CD4-positive, alpha-beta T cell (primary cell): ENCODE results near the gene DYSF. TPM values are rescaled to one million over a fixed set of nuclear protein-coding genes. Genes with fewer than 3 reads are reported as not detected.

Source experiments
- ATAC-seq: fragments of 200-7000 bp; cut with Tn5 transposase; one replicate; pipeline ENCODE4 v1.10.0; 2022; ENCODE audit warnings: mild to moderate bottlenecking; ENCODE audit not compliant: poor library complexity
- CTCF ChIA-PET: fragments of 350-600 bp; sonication (Branson Sonifier 250); formaldehyde crosslinking; loops from one replicate; lab custom pipeline; 2021; ENCODE audit warnings: antibody characterized with exemption, inconsistent platforms; lab: Charles Lee
- POLR2A ChIA-PET: fragments of 350-600 bp; sonication (Branson Sonifier 250); formaldehyde crosslinking; loops from one replicate; lab custom pipeline; 2021; ENCODE audit warnings: antibody characterized with exemption, inconsistent platforms; lab: Charles Lee
- DNase-seq, 14 experiments: peaks; one replicate each; pipeline ENCODE4 v3.0.0-alpha.2; 2013 to 2020; ENCODE audit warnings: mixed read lengths in 2 of 14
- H3K27ac ChIP-seq, 2 donors: one replicate each; pipeline versions ENCODE4 v1.5.1 to v1.7.0; 2013; ENCODE audit warnings: low read length in 2 of 2, low read depth in 1 of 2, mild to moderate bottlenecking in 1 of 2
- H3K27me3 ChIP-seq, 2 experiments: 1 replicate in 1 of 2; 2 replicates in 1 of 2; pipeline versions ENCODE4 v1.6.1 to v1.7.0; 2013; ENCODE audit warnings: low read length in 2 of 2, control low read depth in 1 of 2, mild to moderate bottlenecking in 1 of 2, moderate library complexity in 1 of 2; ENCODE audit not compliant: insufficient read depth in 2 of 2, control insufficient read depth in 1 of 2
- H3K36me3 ChIP-seq: one replicate; pipeline ENCODE4 v1.6.1; 2013; ENCODE audit warnings: low read length, control low read depth; ENCODE audit not compliant: insufficient read depth
- H3K4me1 ChIP-seq: one replicate; pipeline ENCODE4 v1.6.1; 2013; ENCODE audit warnings: low read length, control low read depth; ENCODE audit not compliant: insufficient read depth
- H3K4me3 ChIP-seq: one replicate; pipeline ENCODE4 v1.5.1; 2013; ENCODE audit warnings: mild to moderate bottlenecking, low read length, moderate library complexity
- H3K9me3 ChIP-seq, 2 experiments: 1 replicate in 1 of 2; 2 replicates in 1 of 2; pipeline versions ENCODE4 v1.6.1 to v1.7.0; 2013; ENCODE audit warnings: low read length in 2 of 2, mild to moderate bottlenecking in 2 of 2, control low read depth in 1 of 2, moderate library complexity in 1 of 2; ENCODE audit not compliant: control insufficient read depth in 1 of 2, insufficient read depth in 1 of 2
- H3K27ac Mint-ChIP-seq: one replicate; pipeline ENCODE4 v1.8.0; 2020; ENCODE audit warnings: mixed read lengths
- H3K27me3 Mint-ChIP-seq: one replicate; pipeline ENCODE4 v1.8.0; 2021; ENCODE audit warnings: mixed read lengths
- H3K36me3 Mint-ChIP-seq: one replicate; pipeline ENCODE4 v1.8.0; 2021; ENCODE audit warnings: low read depth, mixed read lengths
- H3K4me1 Mint-ChIP-seq: one replicate; pipeline ENCODE4 v1.8.0; 2021; ENCODE audit warnings: low read depth, mixed read lengths
- H3K4me3 Mint-ChIP-seq: one replicate; pipeline ENCODE4 v1.8.0; 2020; ENCODE audit warnings: mild to moderate bottlenecking, mixed read lengths
- H3K9me3 Mint-ChIP-seq: one replicate; pipeline ENCODE4 v1.8.0; 2020; ENCODE audit warnings: mixed read lengths
- intact Hi-C, 2 experiments: fragments of 100-400 bp; cut with DNase I in 1 of 2; cut with micrococcal nuclease in 1 of 2; formaldehyde crosslinking; loops; one replicate each; pipeline versions ENCODE4 v1.15.1 to v1.9.0; 2023 to 2025; cut with DNase I, micrococcal nuclease
- total RNA-seq, 174 experiments: library from RNA in 2 of 174; stranded (reverse) in 2 of 174; gene quantifications; one replicate each; pipeline ENCODE4 v1.2.3 and lab custom pipeline; 2021 to 2026
- TF ChIP-seq, protein P1 (sequence below): fragments of 200-600 bp; IDR thresholded peaks from one replicate; pipeline ENCODE4 v1.8.0; 2022; ENCODE audit warnings: antibody characterized with exemption, mild to moderate bottlenecking

DYSF gene
- total RNA-seq, 2 experiments from 2014 or later = 0.27 to 0.31 TPM

DNA sequence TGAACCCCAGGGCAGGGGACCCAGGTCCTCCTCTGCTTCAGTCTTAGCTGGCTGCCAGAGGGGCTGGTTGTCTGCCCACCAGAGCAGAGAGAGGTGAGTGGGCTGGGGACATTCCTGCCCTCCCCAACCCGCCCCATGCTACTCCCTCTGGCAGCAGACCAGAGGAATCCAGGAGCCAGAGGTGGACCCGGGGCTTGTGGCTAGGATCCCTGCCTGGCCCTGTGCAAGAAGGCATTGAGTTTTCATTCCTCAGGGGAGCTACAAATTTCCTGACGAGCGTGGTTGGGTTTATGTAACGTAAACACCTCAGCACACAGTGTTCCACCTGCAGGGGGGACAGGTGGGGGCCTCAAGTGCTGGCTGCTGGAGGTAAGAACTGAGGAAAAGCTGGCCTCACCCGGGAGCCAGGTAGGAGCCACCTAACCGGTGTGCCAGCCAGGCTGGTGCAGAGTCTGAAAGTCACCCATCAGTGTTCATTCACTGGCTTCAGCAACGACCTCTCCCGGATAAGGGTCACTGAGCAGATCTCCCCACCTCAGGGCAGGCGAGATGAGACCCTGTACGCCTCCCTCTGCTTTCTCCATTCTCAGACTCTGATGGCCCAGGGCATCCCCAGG is 246.8 kb downstream of the DYSF start:
- H3K27me3 Mint-ChIP-seq = no peaks in the 10 kb centered on the region
- DNase-seq (peak in 1 of 14 experiments; percentile 12), ATAC-seq (no peak)
- H3K36me3 ChIP-seq = no peaks in the 10 kb centered on the region
- no peaks in the 10 kb centered on the region for H3K4me1 ChIP-seq
- H3K36me3 Mint-ChIP-seq = no peaks in the 10 kb centered on the region
- no peak overlapping the region for H3K27ac ChIP-seq
- no peak overlapping the region for H3K4me3 Mint-ChIP-seq
- POLR2A ChIA-PET = no interaction called here
- H3K9me3 ChIP-seq = no peaks in the 10 kb centered on the region
- CTCF ChIA-PET = no interaction called here
- no peaks in the 10 kb centered on the region for H3K27me3 ChIP-seq
- TF ChIP-seq, protein P1, sequence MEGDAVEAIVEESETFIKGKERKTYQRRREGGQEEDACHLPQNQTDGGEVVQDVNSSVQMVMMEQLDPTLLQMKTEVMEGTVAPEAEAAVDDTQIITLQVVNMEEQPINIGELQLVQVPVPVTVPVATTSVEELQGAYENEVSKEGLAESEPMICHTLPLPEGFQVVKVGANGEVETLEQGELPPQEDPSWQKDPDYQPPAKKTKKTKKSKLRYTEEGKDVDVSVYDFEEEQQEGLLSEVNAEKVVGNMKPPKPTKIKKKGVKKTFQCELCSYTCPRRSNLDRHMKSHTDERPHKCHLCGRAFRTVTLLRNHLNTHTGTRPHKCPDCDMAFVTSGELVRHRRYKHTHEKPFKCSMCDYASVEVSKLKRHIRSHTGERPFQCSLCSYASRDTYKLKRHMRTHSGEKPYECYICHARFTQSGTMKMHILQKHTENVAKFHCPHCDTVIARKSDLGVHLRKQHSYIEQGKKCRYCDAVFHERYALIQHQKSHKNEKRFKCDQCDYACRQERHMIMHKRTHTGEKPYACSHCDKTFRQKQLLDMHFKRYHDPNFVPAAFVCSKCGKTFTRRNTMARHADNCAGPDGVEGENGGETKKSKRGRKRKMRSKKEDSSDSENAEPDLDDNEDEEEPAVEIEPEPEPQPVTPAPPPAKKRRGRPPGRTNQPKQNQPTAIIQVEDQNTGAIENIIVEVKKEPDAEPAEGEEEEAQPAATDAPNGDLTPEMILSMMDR = no peak
- no peak overlapping the region for H3K4me3 ChIP-seq
- H3K4me1 Mint-ChIP-seq = no peaks in the 10 kb centered on the region
- intact Hi-C loops = no loop called here
- H3K27ac Mint-ChIP-seq = no peak overlapping the region
- no peaks in the 10 kb centered on the region for H3K9me3 Mint-ChIP-seq

DNA sequence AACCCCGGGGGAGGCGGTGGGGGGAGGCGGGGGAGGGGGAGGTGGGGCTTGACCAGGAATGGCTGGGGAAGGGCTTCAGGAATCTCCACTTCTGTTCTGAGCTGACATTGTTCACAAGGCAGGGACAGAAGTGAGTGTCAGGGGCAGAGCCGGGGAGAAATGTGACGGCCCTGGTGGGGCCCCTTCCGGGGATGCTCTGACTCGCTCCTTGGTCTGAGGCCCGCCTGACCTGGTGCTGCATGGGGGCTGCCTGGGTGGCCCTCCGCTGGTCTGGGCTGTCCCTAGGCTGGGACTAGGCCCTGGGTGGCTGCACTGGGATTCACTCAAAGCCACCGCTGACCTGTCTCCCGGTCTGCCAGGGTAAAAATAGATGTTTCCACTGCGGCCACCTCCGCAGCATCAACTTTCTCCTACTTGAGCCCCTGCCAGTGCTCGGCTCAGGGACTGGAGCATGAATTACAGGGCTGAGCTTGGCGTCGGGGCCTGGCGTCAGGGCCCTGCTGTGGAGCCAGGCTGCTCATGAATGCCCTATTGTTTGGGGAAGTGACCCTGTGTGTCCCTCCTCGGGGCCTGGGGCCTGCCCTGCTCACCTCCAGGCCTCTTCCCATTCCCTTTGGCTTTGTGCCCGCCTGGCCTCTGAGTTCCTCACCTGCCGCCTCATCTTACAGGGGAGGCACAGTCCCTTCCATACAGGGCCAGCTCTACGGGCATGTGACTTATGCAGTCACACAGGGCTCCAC is 247.5 kb downstream of the DYSF start:
- Histone ChIP-seq H3K27ac (no peak overlapping the region), H3K27me3 (no peaks in the 10 kb centered on the region), H3K4me1 (no peaks in the 10 kb centered on the region), H3K36me3 (no peaks in the 10 kb centered on the region), H3K4me3 (no peak overlapping the region), H3K9me3 (no peaks in the 10 kb centered on the region)
- no peaks in the 10 kb centered on the region for H3K4me1 Mint-ChIP-seq
- ChIA-PET CTCF (no interaction called here), POLR2A (no interaction called here)
- H3K9me3 Mint-ChIP-seq = no peaks in the 10 kb centered on the region
- DNase-seq (peak in 1 of 14 experiments; percentile 17), ATAC-seq (no peak)
- TF ChIP-seq, protein P1 = no peak
- no peak overlapping the region for H3K4me3 Mint-ChIP-seq
- H3K27me3 Mint-ChIP-seq = no peaks in the 10 kb centered on the region
- no peaks in the 10 kb centered on the region for H3K36me3 Mint-ChIP-seq
- H3K27ac Mint-ChIP-seq = no peak overlapping the region
- intact Hi-C loops = no loop called here

DNA sequence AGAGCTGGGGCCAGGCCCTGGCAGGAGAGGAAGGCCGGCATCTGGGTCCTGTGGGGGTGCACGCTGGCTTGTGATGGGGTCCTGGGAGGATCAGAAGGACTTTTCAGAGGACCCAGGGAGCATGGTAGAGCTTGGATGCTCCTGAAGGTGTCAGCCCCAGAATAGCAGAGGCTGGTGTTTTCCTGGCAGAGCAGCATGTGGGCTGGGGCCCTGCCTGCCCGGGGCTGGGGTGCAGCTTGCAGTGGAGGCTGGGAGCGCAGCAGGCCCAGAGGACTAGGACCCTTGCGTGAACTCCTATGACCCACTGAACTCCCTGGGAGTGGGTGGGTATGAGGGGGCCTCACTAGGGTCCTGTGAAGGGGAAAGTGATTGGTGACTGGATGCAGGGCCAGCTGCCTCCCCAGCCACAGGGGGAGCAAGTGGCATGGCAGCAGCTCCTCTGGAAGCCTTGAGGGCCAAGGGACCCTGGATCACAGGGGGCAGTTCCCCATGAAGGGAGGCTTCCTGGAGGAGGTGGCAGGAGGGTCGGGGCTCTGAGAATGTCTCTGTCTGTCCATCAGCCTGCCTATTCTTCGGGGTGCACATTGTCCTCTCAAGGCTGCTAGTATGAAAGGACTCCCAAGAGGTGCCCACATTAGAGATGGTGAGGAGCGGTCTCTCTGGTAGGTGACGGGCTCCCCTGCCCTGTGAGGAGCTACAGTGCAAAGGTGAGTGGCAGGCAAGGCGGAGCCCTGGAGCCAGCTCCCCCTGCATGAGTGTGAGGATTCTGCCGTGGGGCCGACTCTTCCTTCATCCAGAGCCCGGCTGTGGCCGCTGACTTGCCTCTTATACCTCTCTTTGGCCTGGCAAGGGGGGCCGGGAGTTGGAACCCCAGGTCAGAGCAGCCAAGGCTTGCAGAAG is 249.0 kb downstream of the DYSF start:
- no peaks in the 10 kb centered on the region for H3K27me3 ChIP-seq
- Mint-ChIP-seq H3K36me3 (no peaks in the 10 kb centered on the region), H3K27ac (no peak overlapping the region), H3K4me3 (no peak overlapping the region), H3K27me3 (no peaks in the 10 kb centered on the region), H3K4me1 (no peaks in the 10 kb centered on the region), H3K9me3 (no peaks in the 10 kb centered on the region)
- intact Hi-C loops = no loop called here
- H3K27ac ChIP-seq = no peak overlapping the region
- no peaks in the 10 kb centered on the region for H3K36me3 ChIP-seq
- ChIA-PET POLR2A (no interaction called here), CTCF (no interaction called here)
- no peak overlapping the region for H3K4me3 ChIP-seq
- no peaks in the 10 kb centered on the region for H3K4me1 ChIP-seq
- ATAC-seq = no peak
- DNase-seq = peak in 1 of 14 experiments; percentile 21
- no peaks in the 10 kb centered on the region for H3K9me3 ChIP-seq
- TF ChIP-seq, protein P1 = no peak
